OCI-LY3 (cell line): Measurements from ENCODE around the gene HSPBP1.

Experiments used
- EZH2phosphoT487 ChIP-seq: fragments of 200-600 bp; shearing (Covaris generic); IDR thresholded peaks from 2 replicates; pipeline ENCODE4 v1.6.1; 2018; ENCODE audit warnings: antibody characterized with exemption, mixed run types, low read depth
- TF ChIP-seq, protein P1 (sequence below): fragments of 200-600, 300-600 bp; sonication (generic); IDR thresholded peaks from 2 replicates; pipeline ENCODE4 v1.5.1; 2014; ENCODE audit warnings: antibody characterized with exemption, low read length, low read depth

DNA sequence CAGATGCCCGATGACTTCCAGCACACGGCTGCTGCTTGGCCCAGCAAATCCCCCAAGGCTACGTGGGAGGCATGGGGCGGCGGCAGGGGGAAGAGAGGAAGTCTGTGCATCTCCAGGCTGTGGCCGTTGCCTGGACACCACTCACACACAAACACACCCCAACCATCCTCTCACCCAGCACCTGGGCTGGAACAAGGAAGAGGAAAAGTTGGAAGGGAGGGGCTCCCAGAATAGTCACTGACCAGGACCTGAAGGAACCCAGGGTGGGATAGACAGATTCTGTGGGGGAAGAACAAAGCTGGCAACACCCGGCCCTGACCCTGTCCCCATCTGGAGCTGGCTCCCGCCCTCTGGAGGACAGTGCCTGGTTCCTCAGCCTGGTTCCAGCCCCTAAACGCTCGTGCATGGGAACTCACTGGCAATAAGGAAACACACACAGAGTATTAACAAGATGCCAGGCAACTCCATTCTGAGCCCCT lies 32.2 kb downstream of the HSPBP1 start:
- TF ChIP-seq, protein P1, sequence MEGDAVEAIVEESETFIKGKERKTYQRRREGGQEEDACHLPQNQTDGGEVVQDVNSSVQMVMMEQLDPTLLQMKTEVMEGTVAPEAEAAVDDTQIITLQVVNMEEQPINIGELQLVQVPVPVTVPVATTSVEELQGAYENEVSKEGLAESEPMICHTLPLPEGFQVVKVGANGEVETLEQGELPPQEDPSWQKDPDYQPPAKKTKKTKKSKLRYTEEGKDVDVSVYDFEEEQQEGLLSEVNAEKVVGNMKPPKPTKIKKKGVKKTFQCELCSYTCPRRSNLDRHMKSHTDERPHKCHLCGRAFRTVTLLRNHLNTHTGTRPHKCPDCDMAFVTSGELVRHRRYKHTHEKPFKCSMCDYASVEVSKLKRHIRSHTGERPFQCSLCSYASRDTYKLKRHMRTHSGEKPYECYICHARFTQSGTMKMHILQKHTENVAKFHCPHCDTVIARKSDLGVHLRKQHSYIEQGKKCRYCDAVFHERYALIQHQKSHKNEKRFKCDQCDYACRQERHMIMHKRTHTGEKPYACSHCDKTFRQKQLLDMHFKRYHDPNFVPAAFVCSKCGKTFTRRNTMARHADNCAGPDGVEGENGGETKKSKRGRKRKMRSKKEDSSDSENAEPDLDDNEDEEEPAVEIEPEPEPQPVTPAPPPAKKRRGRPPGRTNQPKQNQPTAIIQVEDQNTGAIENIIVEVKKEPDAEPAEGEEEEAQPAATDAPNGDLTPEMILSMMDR = no peak
- TF ChIP-seq EZH2phosphoT487 = no peak
